GM21619 (cell line): ENCODE measurements around the gene CFAP61.
"Not testable (repeated sequence)": the region's sequence is repeated elsewhere in the genome, so short reads cannot be mapped to it uniquely, and the experiment has no call there.

Source experiments
- ATAC-seq: cut with Tn5 transposase; IDR thresholded peaks from one replicate; pipeline ENCODE4 v1.9.1; 2021; ENCODE audit not compliant: unreplicated experiment

CFAP61 gene

GRCh38 chr20:20229595-20229994, 177.3 kb downstream of the CFAP61 start:
- ATAC-seq, result no peak

- ATAC-seq, result no peak
These were observed 178.4 kb downstream of the CFAP61 start for GRCh38 chr20:20230741-20231140.

- ATAC-seq, result no peak
These were observed 179.4 kb downstream of the CFAP61 start for GRCh38 chr20:20231528-20232298.

- peak; percentile 63 for ATAC-seq
These were observed 180.7 kb downstream of the CFAP61 start for GRCh38 chr20:20233041-20233514.

GRCh38 chr20:20235681-20236080, 183.3 kb downstream of the CFAP61 start:
- ATAC-seq, result no peak

- ATAC-seq, result no peak
These were observed 185.0 kb downstream of the CFAP61 start for GRCh38 chr20:20237093-20237959.

GRCh38 chr20:20241976-20242375, 189.6 kb downstream of the CFAP61 start:
- no peak for ATAC-seq

- ATAC-seq, result not testable (repeated sequence)
These were observed 192.1 kb downstream of the CFAP61 start for GRCh38 chr20:20244384-20244783.

GRCh38 chr20:20246996-20247633, 194.8 kb downstream of the CFAP61 start:
- no peak for ATAC-seq

- ATAC-seq, result no peak
These were observed 196.4 kb downstream of the CFAP61 start for GRCh38 chr20:20248620-20249200.

GRCh38 chr20:20251317-20251716, 199.0 kb downstream of the CFAP61 start:
- no peak for ATAC-seq

GRCh38 chr20:20251836-20252235, 199.5 kb downstream of the CFAP61 start:
- ATAC-seq, result no peak

- ATAC-seq, result no peak
These were observed 200.9 kb downstream of the CFAP61 start for GRCh38 chr20:20253039-20253743.

GRCh38 chr20:20253744-20254330, 201.5 kb downstream of the CFAP61 start:
- no peak for ATAC-seq

- no peak for ATAC-seq
These were observed 202.8 kb downstream of the CFAP61 start for GRCh38 chr20:20255099-20255498.

GRCh38 chr20:20259533-20259932, 207.2 kb downstream of the CFAP61 start:
- ATAC-seq, result no peak

GRCh38 chr20:20261159-20261558, 208.8 kb downstream of the CFAP61 start:
- no peak for ATAC-seq

GRCh38 chr20:20265210-20265609, 212.9 kb downstream of the CFAP61 start:
- no peak for ATAC-seq

- no peak for ATAC-seq
These were observed 214.2 kb downstream of the CFAP61 start for GRCh38 chr20:20266552-20266951.
